Gastrocnemius medialis (tissue), 4 donors: ENCODE data around the gene CCDC174.

Experiments
- CTCF ChIP-seq, 5 experiments: fragments of 450-650 bp in 3 of 5; fragments of 200-600 bp in 2 of 5; sonication (generic) in 2 of 5; IDR thresholded peaks in 4 of 5; conservative IDR thresholded peaks in 1 of 5; 1 replicate in 4 of 5; 2 replicates in 1 of 5; pipeline ENCODE4 v1.5.1; 2016 to 2019; ENCODE audit warnings: antibody characterized with exemption in 5 of 5, mild to moderate bottlenecking in 3 of 5, moderate library complexity in 3 of 5
- POLR2A ChIP-seq, 2 donors: fragments of 450-650 bp; IDR thresholded peaks; one replicate each; pipeline ENCODE4 v1.6.1; 2017; ENCODE audit warnings: antibody characterized with exemption in 2 of 2, mild to moderate bottlenecking in 2 of 2, moderate library complexity in 2 of 2

- TF ChIP-seq CTCF (IDR thresholded peaks at IDR 0.05 in 4 of 5, conservative IDR thresholded peaks at IDR 0.05 in 1 of 5) (no peak), POLR2A (IDR thresholded peaks at IDR 0.05) (no peak)
These were observed 40.2 kb downstream of the CCDC174 start for GRCh38 chr3:14691719-14692118.
